Endothelial cell of umbilical vein (primary cell): ENCODE results near the gene ADAMTS12. TPM values are rescaled to one million over a fixed set of nuclear protein-coding genes. Genes with fewer than 3 reads are reported as not detected.

Source experiments
- BruUV-seq: library from RNA; stranded (reverse); fragments of 400-500 nt; replicated peaks from 2 replicates; lab custom pipeline; 2021; lab: Mats Ljungman, UMichigan
- CTCF ChIA-PET: fragments of 300-600, 350-600 bp; sonication (Branson Sonifier 250); formaldehyde crosslinking; loops from one replicate; lab custom pipeline; 2021; ENCODE audit warnings: antibody characterized with exemption, inconsistent platforms; lab: Charles Lee
- POLR2A ChIA-PET: fragments of 300-600, 350-600 bp; sonication (Branson Sonifier 250); formaldehyde crosslinking; loops from one replicate; lab custom pipeline; 2021; ENCODE audit warnings: antibody characterized with exemption, inconsistent platforms; lab: Charles Lee
- DNase-seq: peaks from one replicate; pipeline ENCODE4 v3.0.0-alpha.2; 2011; ENCODE audit warnings: low read depth, low spot score
- FAIRE-seq: peaks from 2 replicates; lab custom pipeline; 2011; peaks lifted over from hg19 to GRCh38; lab: Jason Lieb, UNC
- H2AFZ ChIP-seq: 2 replicates; pipeline ENCODE4 v1.6.0; 2012; ENCODE audit warnings: low read depth, low read length, control low read depth, inconsistent platforms
- H3K27ac ChIP-seq: 2 replicates; pipeline ENCODE4 v1.5.1; 2011; ENCODE audit warnings: low read depth, mild to moderate bottlenecking, control low read depth, low read length, moderate library complexity; ENCODE audit not compliant: insufficient read depth
- H3K27me3 ChIP-seq, 2 experiments: 2 replicates each; pipeline versions ENCODE4 v1.6.0 to v1.6.1; 2011; ENCODE audit warnings: low read length in 2 of 2, mixed read lengths in 1 of 2; ENCODE audit not compliant: control insufficient read depth in 2 of 2, insufficient read depth in 2 of 2
- H3K36me3 ChIP-seq, 2 experiments: 2 replicates in 1 of 2; 3 replicates in 1 of 2; pipeline ENCODE4 v1.5.1; 2011; ENCODE audit warnings: low read length in 2 of 2, mild to moderate bottlenecking in 1 of 2, moderate library complexity in 1 of 2; ENCODE audit not compliant: control insufficient read depth in 2 of 2, insufficient read depth in 2 of 2; ENCODE audit errors: extremely low read depth in 1 of 2
- H3K4me1 ChIP-seq: 3 replicates; pipeline ENCODE4 v1.5.1; 2011; ENCODE audit warnings: mild to moderate bottlenecking, low read length; ENCODE audit not compliant: control insufficient read depth, insufficient read depth; ENCODE audit errors: extremely low read depth
- H3K4me2 ChIP-seq: 2 replicates; pipeline ENCODE4 v1.6.1; 2011; ENCODE audit warnings: low read length, control low read depth, mixed read lengths; ENCODE audit not compliant: insufficient read depth
- H3K4me3 ChIP-seq, 3 experiments: fragments of 200-600 bp in 1 of 3; sonication (generic), shearing (Covaris generic) in 1 of 3; replicated peaks in 1 of 3; 2 replicates each; pipeline ENCODE4 v1.5.1; 2011 to 2016; ENCODE audit warnings: control low read depth in 3 of 3, low read length in 3 of 3, mild to moderate bottlenecking in 2 of 3, inconsistent platforms in 1 of 3, low read depth in 1 of 3, moderate library complexity in 1 of 3; ENCODE audit not compliant: insufficient read depth in 1 of 3
- H3K79me2 ChIP-seq: 2 replicates; pipeline ENCODE4 v1.6.0; 2012; ENCODE audit warnings: low read length, inconsistent platforms; ENCODE audit not compliant: control insufficient read depth, insufficient read depth
- H3K9ac ChIP-seq: replicated peaks from 2 replicates; pipeline ENCODE3; 2011; ENCODE audit warnings: low read length, control low read depth; ENCODE audit not compliant: insufficient read depth; ENCODE audit errors: extremely low read depth
- H3K9me1 ChIP-seq: replicated peaks from 3 replicates; pipeline ENCODE4 v1.6.0; 2011; ENCODE audit warnings: mild to moderate bottlenecking, low read length; ENCODE audit not compliant: control insufficient read depth, insufficient read depth; ENCODE audit errors: extremely low read depth
- H3K9me3 ChIP-seq: replicated peaks from 2 replicates; pipeline ENCODE4 v1.5.1; 2012; ENCODE audit warnings: low read length, inconsistent platforms; ENCODE audit not compliant: control insufficient read depth, insufficient read depth
- H4K20me1 ChIP-seq: replicated peaks from 2 replicates; pipeline ENCODE3; 2011; ENCODE audit warnings: mild to moderate bottlenecking, low read length; ENCODE audit not compliant: control insufficient read depth, insufficient read depth; ENCODE audit errors: extremely low read depth
- EZH2 ChIP-seq: IDR thresholded peaks from 2 replicates; pipeline ENCODE4 v1.6.1; 2012; ENCODE audit warnings: borderline replicate concordance, low read depth, mild to moderate bottlenecking, moderate library complexity, low read length, inconsistent platforms; ENCODE audit not compliant: severe bottlenecking
- FOS ChIP-seq: IDR thresholded peaks from 2 replicates; pipeline ENCODE4 v1.6.1; 2011; ENCODE audit warnings: mild to moderate bottlenecking, low read length, moderate library complexity, borderline replicate concordance; ENCODE audit not compliant: insufficient read depth
- JUN ChIP-seq: IDR thresholded peaks from 2 replicates; pipeline ENCODE4 v1.6.1; 2011; ENCODE audit warnings: borderline replicate concordance, low read depth; ENCODE audit not compliant: insufficient read length, insufficient read depth
- MYC ChIP-seq: IDR thresholded peaks from one replicate; pipeline ENCODE4 v1.6.1; 2011; ENCODE audit warnings: mild to moderate bottlenecking, low read depth, low read length
- POLR2AphosphoS5 ChIP-seq: IDR thresholded peaks from 2 replicates; pipeline ENCODE4 v1.6.1; 2012; ENCODE audit warnings: low read depth, mild to moderate bottlenecking, control low read depth, low read length, moderate library complexity; ENCODE audit not compliant: insufficient read depth
- dilution Hi-C: fragments of 300-500 bp; cut with MboI; formaldehyde crosslinking; loops from one replicate; pipeline ENCODE4 v1.15.0; 2019; ENCODE audit warnings: low sequenced_read_pairs; ENCODE audit not compliant: extremely low pct_ligation_motif_present
- intact Hi-C: fragments of 100-400 bp; cut with micrococcal nuclease; formaldehyde crosslinking; loops from one replicate; pipeline ENCODE4 v1.10.0; 2022
- polyA plus RNA-seq, 4 experiments: library from polyadenylated mRNA; depleted of rRNA in 3 of 4; stranded (reverse) in 3 of 4; unstranded in 1 of 4; fragments of >200 nt; gene quantifications; 2 replicates each; pipeline versions ENCODE4 v1.2.1 to v1.2.3, GENCODE V29; 2011 to 2012; ENCODE audit warnings: missing spikeins in 1 of 4
- total RNA-seq: library from RNA; stranded (reverse); gene quantifications from 2 replicates; pipeline ENCODE4 v1.2.3, GENCODE V29; 2021
- TF ChIP-seq, protein P1 (sequence below): IDR thresholded peaks from 2 replicates; pipeline ENCODE4 v1.6.1; 2011; ENCODE audit not compliant: insufficient read depth, insufficient read length
- TF ChIP-seq, protein P2 (sequence below), 2 donors: IDR thresholded peaks; 1 replicate in 1 of 2; 2 replicates in 1 of 2; pipeline ENCODE4 v1.5.1; 2011; ENCODE audit warnings: low read length in 2 of 2, mild to moderate bottlenecking in 2 of 2, moderate library complexity in 2 of 2, control low read depth in 1 of 2, inconsistent platforms in 1 of 2, low read depth in 1 of 2; ENCODE audit not compliant: insufficient read depth in 1 of 2; ENCODE audit errors: extremely low read depth in 1 of 2

The ADAMTS12 gene
- total and polyA plus RNA-seq, 2 donors (not counting 3 experiments of a cell fraction or from before 2014, with no cell fraction given), result 0.88 TPM; not detected in 1

DNA sequence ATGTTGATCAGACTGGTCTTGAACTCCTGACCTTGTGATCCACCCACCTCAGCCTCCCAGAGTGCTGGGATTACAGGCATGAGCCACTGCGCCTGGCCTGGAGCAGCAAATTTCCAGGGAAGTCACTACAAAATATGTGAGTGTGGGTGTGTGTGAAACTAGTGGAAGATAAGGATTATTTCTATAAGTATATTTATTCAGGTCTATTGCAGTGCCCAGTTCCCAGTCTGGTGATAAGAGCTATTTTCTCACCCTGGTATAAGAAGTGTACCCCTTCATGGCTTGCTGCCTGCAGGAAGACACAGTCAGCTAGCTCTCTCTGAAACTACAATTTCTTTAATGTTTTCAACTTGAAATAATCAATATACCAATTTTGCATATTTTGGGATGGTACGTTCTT, 414.0 kb downstream of the ADAMTS12 start:
- DNase-seq, result no peak
- Histone ChIP-seq H3K27ac (no peak overlapping the region), H3K9me1 (no peaks in the 10 kb centered on the region), H2AFZ (no peak overlapping the region), H3K4me1 (no peaks in the 10 kb centered on the region), H3K9me3 (no peaks in the 10 kb centered on the region), H3K36me3 (peaks cover 2 to 4% of the 10 kb centered on the region in 2 experiments), H3K4me2 (no peak overlapping the region), H4K20me1 (no peaks in the 10 kb centered on the region), H3K79me2 (no peaks in the 10 kb centered on the region), H3K27me3 (no peaks in the 10 kb centered on the region), H3K4me3 (no peak overlapping the region), H3K9ac (no peak overlapping the region)
- BruUV-seq, result no TSS peak
- no peak for FAIRE-seq
- ChIA-PET POLR2A (no interaction called here), CTCF (interaction anchor here (1.1 to 2.0 kb wide), 3 partner anchors 8 to 111 kb away, joined by 3 to 9 read pairs (median 3); no protein-coding TSS in a partner anchor)
- intact Hi-C loops, result no loop called here
- TF ChIP-seq MYC (no peak), POLR2AphosphoS5 (no peak), FOS (no peak), EZH2 (no peak), JUN (no peak)
- TF ChIP-seq, protein P1, sequence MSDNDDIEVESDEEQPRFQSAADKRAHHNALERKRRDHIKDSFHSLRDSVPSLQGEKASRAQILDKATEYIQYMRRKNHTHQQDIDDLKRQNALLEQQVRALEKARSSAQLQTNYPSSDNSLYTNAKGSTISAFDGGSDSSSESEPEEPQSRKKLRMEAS, result no peak
- TF ChIP-seq, protein P2, sequence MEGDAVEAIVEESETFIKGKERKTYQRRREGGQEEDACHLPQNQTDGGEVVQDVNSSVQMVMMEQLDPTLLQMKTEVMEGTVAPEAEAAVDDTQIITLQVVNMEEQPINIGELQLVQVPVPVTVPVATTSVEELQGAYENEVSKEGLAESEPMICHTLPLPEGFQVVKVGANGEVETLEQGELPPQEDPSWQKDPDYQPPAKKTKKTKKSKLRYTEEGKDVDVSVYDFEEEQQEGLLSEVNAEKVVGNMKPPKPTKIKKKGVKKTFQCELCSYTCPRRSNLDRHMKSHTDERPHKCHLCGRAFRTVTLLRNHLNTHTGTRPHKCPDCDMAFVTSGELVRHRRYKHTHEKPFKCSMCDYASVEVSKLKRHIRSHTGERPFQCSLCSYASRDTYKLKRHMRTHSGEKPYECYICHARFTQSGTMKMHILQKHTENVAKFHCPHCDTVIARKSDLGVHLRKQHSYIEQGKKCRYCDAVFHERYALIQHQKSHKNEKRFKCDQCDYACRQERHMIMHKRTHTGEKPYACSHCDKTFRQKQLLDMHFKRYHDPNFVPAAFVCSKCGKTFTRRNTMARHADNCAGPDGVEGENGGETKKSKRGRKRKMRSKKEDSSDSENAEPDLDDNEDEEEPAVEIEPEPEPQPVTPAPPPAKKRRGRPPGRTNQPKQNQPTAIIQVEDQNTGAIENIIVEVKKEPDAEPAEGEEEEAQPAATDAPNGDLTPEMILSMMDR (IDR thresholded peaks at IDR 0.05; ENCODE audit: extremely low read depth in 1 of 2, insufficient read depth in 1 of 2, low read depth in 1 of 2, low read length in 2 of 2), result no peak
- dilution Hi-C loops, result no loop called here
